Sigmoid colon (tissue), 7 donors: Measurements from ENCODE around the gene STK25. TPM values are rescaled to one million over a fixed set of nuclear protein-coding genes. Genes with fewer than 3 reads are reported as not detected.

Experiments used
- DNase-seq: peaks from one replicate; pipeline ENCODE4 v3.0.0-alpha.2; 2019
- H3K27ac ChIP-seq, 4 donors: fragments of 200-600 bp; sonication (generic); one replicate each; pipeline ENCODE4 v1.5.1; 2016 to 2019; ENCODE audit warnings: mild to moderate bottlenecking in 1 of 4
- H3K27me3 ChIP-seq, 3 donors: fragments of 200-600 bp; sonication (generic); one replicate each; pipeline ENCODE4 v1.5.1; 2019; ENCODE audit warnings: mild to moderate bottlenecking in 1 of 3
- H3K36me3 ChIP-seq, 4 donors: fragments of 200-600 bp; sonication (generic); one replicate each; pipeline ENCODE4 v1.5.1; 2016 to 2019
- H3K4me1 ChIP-seq, 4 donors: fragments of 200-600 bp; sonication (generic); one replicate each; pipeline ENCODE4 v1.5.1; 2017 to 2019
- H3K4me3 ChIP-seq, 4 donors: fragments of 200-600 bp; sonication (generic); one replicate each; pipeline ENCODE4 v1.5.1; 2017 to 2019; ENCODE audit warnings: mild to moderate bottlenecking in 2 of 4, moderate library complexity in 1 of 4
- H3K9me3 ChIP-seq, 4 donors: fragments of 200-600 bp in 3 of 4; sonication (generic) in 3 of 4; one replicate each; pipeline versions ENCODE4 v1.5.1 to v1.6.1; 2013 to 2019
- CTCF ChIP-seq, 4 experiments: fragments of 450-650 bp in 3 of 4; fragments of 200-600 bp in 1 of 4; IDR thresholded peaks; one replicate each; pipeline ENCODE4 v1.5.1; 2016 to 2019; ENCODE audit warnings: antibody characterized with exemption in 4 of 4, mild to moderate bottlenecking in 3 of 4, moderate library complexity in 2 of 4
- EP300 ChIP-seq, 4 donors: sonication (generic); formaldehyde crosslinking; IDR thresholded peaks; one replicate each; pipeline ENCODE4 v1.6.1; 2017; ENCODE audit warnings: antibody characterized with exemption in 4 of 4
- POLR2A ChIP-seq, 2 donors: fragments of 450-650 bp; IDR thresholded peaks; one replicate each; pipeline ENCODE4 v1.6.1; 2016; ENCODE audit warnings: antibody characterized with exemption in 2 of 2, mild to moderate bottlenecking in 2 of 2, moderate library complexity in 2 of 2
- POLR2AphosphoS5 ChIP-seq, 4 donors: sonication (generic); formaldehyde crosslinking; IDR thresholded peaks; one replicate each; pipeline ENCODE4 v1.6.1; 2017; ENCODE audit warnings: antibody characterized with exemption in 4 of 4
- WGBS, 2 donors: extraction: QIAGEN DNeasy Blood & Tissue Kit; methylation state at CpG; one replicate each; pipeline ENCODE4 v1.1.7; 2013; 5-methylcytosine and 5-hydroxymethylcytosine counted together
- intact Hi-C: fragments of 100-400 bp; cut with DNase I; formaldehyde crosslinking; loops from one replicate; pipeline ENCODE4 v1.15.1; 2023
- polyA plus RNA-seq, 3 donors: library from polyadenylated mRNA; stranded (reverse); fragments of 200-250 nt; gene quantifications; one replicate each; pipeline ENCODE4 v1.2.3, GENCODE V29; 2013
- total RNA-seq, 4 donors: library from RNA; depleted of rRNA; stranded (reverse); fragments of >200 nt; gene quantifications; one replicate each; pipeline ENCODE4 v1.1.0, GENCODE V29; 2016
- donor health status: healthy with polysubstance abuse.
- donor health status: Bipolar disorder and iron deficiency.
- donor health status: healthy.

STK25 gene
- total and polyA plus RNA-seq, 7 donors = 77.7 to 266 (median 135) TPM

GRCh38 chr2:241553981-241554380 is 45.6 kb upstream of the STK25 start:
- H3K4me3 ChIP-seq = no peak overlapping the region
- H3K36me3 ChIP-seq = no peaks in the 10 kb centered on the region
- no peak for DNase-seq
- no peaks in the 10 kb centered on the region for H3K27me3 ChIP-seq
- WGBS, 2 donors = 58 to 68% methylated on average over 6 of the region's 6 CpGs
- no peak overlapping the region for H3K27ac ChIP-seq
- H3K9me3 ChIP-seq = peaks cover 0 to 4% (median 0%) of the 10 kb centered on the region in 4 donors
- TF ChIP-seq CTCF (IDR thresholded peaks at IDR 0.05) (no peak), POLR2AphosphoS5 (IDR thresholded peaks at IDR 0.05) (no peak), POLR2A (IDR thresholded peaks at IDR 0.05) (no peak), EP300 (IDR thresholded peaks at IDR 0.05) (no peak)
- intact Hi-C loops = no loop called here
- H3K4me1 ChIP-seq = peaks cover 0 to 21% (median 19%) of the 10 kb centered on the region in 4 donors

- H3K36me3 ChIP-seq = no peaks in the 10 kb centered on the region
- H3K4me1 ChIP-seq = peaks cover 0 to 20% (median 17%) of the 10 kb centered on the region in 4 donors
- H3K27me3 ChIP-seq = no peaks in the 10 kb centered on the region
- H3K9me3 ChIP-seq = peaks cover 0 to 4% (median 0%) of the 10 kb centered on the region in 4 donors
- no peak overlapping the region for H3K27ac ChIP-seq
- DNase-seq = no peak
- no peak for TF ChIP-seq EP300 (IDR thresholded peaks at IDR 0.05)
- TF ChIP-seq POLR2A (IDR thresholded peaks at IDR 0.05) = no peak
- TF ChIP-seq CTCF (IDR thresholded peaks at IDR 0.05) = no peak
- no peak for TF ChIP-seq POLR2AphosphoS5 (IDR thresholded peaks at IDR 0.05)
- intact Hi-C loops = no loop called here
- WGBS, 2 donors = 68 to 80% methylated on average over 12 of the region's 12 CpGs
- no peak overlapping the region for H3K4me3 ChIP-seq
Observed at GRCh38 chr2:241553512-241553830, 45.1 kb upstream of the STK25 start.

- H3K27ac ChIP-seq = no peak overlapping the region
- DNase-seq = no peak
- H3K9me3 ChIP-seq = peaks cover 0 to 4% (median 0%) of the 10 kb centered on the region in 4 donors
- intact Hi-C loops = no loop called here
- 41 to 68% methylated on average over 33 of the region's 33 CpGs for WGBS, 2 donors
- H3K4me3 ChIP-seq = no peak overlapping the region
- TF ChIP-seq EP300 (IDR thresholded peaks at IDR 0.05) (no peak), CTCF (IDR thresholded peaks at IDR 0.05) (no peak), POLR2AphosphoS5 (IDR thresholded peaks at IDR 0.05) (no peak), POLR2A (IDR thresholded peaks at IDR 0.05) (no peak)
- peaks cover 0 to under 1% (median 0%) of the 10 kb centered on the region in 3 donors for H3K27me3 ChIP-seq
- peaks cover 0 to 23% (median 16%) of the 10 kb centered on the region in 4 donors for H3K4me1 ChIP-seq
- H3K36me3 ChIP-seq = no peaks in the 10 kb centered on the region
Observed at GRCh38 chr2:241551998-241552737, 43.8 kb upstream of the STK25 start.

GRCh38 chr2:241551599-241551997 is 43.2 kb upstream of the STK25 start:
- no peak overlapping the region for H3K4me3 ChIP-seq
- WGBS, 2 donors = 60% methylated on average over 12 of the region's 12 CpGs
- DNase-seq = no peak
- no peak for TF ChIP-seq POLR2AphosphoS5 (IDR thresholded peaks at IDR 0.05)
- no peak for TF ChIP-seq EP300 (IDR thresholded peaks at IDR 0.05)
- TF ChIP-seq CTCF (IDR thresholded peaks at IDR 0.05) = no peak
- H3K27ac ChIP-seq = no peak overlapping the region
- H3K9me3 ChIP-seq = peaks cover 0 to 1% (median 0%) of the 10 kb centered on the region in 4 donors
- H3K4me1 ChIP-seq = peaks cover 0 to 29% (median 22%) of the 10 kb centered on the region in 4 donors
- H3K36me3 ChIP-seq = no peaks in the 10 kb centered on the region
- intact Hi-C loops = no loop called here
- H3K27me3 ChIP-seq = peaks cover 0 to 6% (median 0%) of the 10 kb centered on the region in 3 donors
